HUDEP-2 (cell line): ENCODE results near the gene TAF4.
A peak's percentile ranks its signal among the peaks of the same experiment; 100 is the strongest.

ENCODE experiments used
- DNase-seq, 76 experiments: peaks; one replicate each; lab custom pipeline; 2025; ENCODE audit not compliant: unreplicated experiment in 76 of 76; lab: John Stamatoyannopoulos, UW

The TAF4 gene

GRCh38 chr20:62025832-62026563 is 39.7 kb downstream of the TAF4 start:
- DNase-seq = peak in 4 of 76 experiments; percentile 4 to 28 (median 22)

GRCh38 chr20:62025394-62025793 is 40.3 kb downstream of the TAF4 start:
- no peak for DNase-seq

- DNase-seq = no peak
These were observed 41.7 kb downstream of the TAF4 start for GRCh38 chr20:62023935-62024334.

GRCh38 chr20:62022575-62023139 is 43.0 kb downstream of the TAF4 start:
- no peak for DNase-seq

GRCh38 chr20:62021793-62022385 is 43.8 kb downstream of the TAF4 start:
- no peak for DNase-seq

- no peak for DNase-seq
These were observed 44.6 kb downstream of the TAF4 start for GRCh38 chr20:62020935-62021701.

- no peak for DNase-seq
These were observed 45.7 kb downstream of the TAF4 start for GRCh38 chr20:62019881-62020492.

GRCh38 chr20:62019144-62019805 is 46.4 kb downstream of the TAF4 start:
- DNase-seq = no peak

GRCh38 chr20:62018437-62019143 is 47.1 kb downstream of the TAF4 start:
- no peak for DNase-seq

GRCh38 chr20:62015540-62016288 is 50.0 kb downstream of the TAF4 start:
- no peak for DNase-seq

GRCh38 chr20:62014889-62015537 is 50.7 kb downstream of the TAF4 start:
- DNase-seq = no peak

GRCh38 chr20:62014488-62014775 is 51.2 kb downstream of the TAF4 start:
- no peak for DNase-seq

- DNase-seq = no peak
These were observed 53.0 kb downstream of the TAF4 start for GRCh38 chr20:62012631-62013030.

GRCh38 chr20:62011938-62012534 is 53.6 kb downstream of the TAF4 start:
- no peak for DNase-seq

- DNase-seq = peak in 2 of 76 experiments; percentile 11 to 17
These were observed 54.3 kb downstream of the TAF4 start for GRCh38 chr20:62011403-62011790.

GRCh38 chr20:62010551-62011402 is 54.9 kb downstream of the TAF4 start:
- DNase-seq = peak in 43 of 76 experiments; percentile 1 to 63 (median 23)

- no peak for DNase-seq
These were observed 55.7 kb downstream of the TAF4 start for GRCh38 chr20:62009869-62010445.
